Tibial nerve (tissue), 4 donors: ENCODE results near the gene NCBP2.

ENCODE experiments used
- CTCF ChIP-seq, 5 experiments: fragments of 200-600 bp in 3 of 5; fragments of 450-650 bp in 2 of 5; sonication (generic) in 3 of 5; IDR thresholded peaks; one replicate each; pipeline ENCODE4 v1.5.1; 2016 to 2019; ENCODE audit warnings: antibody characterized with exemption in 5 of 5, mild to moderate bottlenecking in 3 of 5, moderate library complexity in 2 of 5
- EP300 ChIP-seq, 2 donors: sonication (generic); formaldehyde crosslinking; IDR thresholded peaks; one replicate each; pipeline ENCODE4 v1.6.1; 2017; ENCODE audit warnings: antibody characterized with exemption in 2 of 2, mild to moderate bottlenecking in 1 of 2

- TF ChIP-seq EP300 (IDR thresholded peaks at IDR 0.05) (no peak), CTCF (IDR thresholded peaks at IDR 0.05) (no peak)
These were observed 5.6 kb upstream of the NCBP2 start for GRCh38 chr3:196947860-196948441.
